ENCODE measurements around the gene FBXL17. TPM values are rescaled to one million over a fixed set of nuclear protein-coding genes. Genes with fewer than 3 reads are reported as not detected.

FBXL17 gene
- total RNA-seq, 1 donor from 2014 or later, result 12.7 TPM

DNA sequence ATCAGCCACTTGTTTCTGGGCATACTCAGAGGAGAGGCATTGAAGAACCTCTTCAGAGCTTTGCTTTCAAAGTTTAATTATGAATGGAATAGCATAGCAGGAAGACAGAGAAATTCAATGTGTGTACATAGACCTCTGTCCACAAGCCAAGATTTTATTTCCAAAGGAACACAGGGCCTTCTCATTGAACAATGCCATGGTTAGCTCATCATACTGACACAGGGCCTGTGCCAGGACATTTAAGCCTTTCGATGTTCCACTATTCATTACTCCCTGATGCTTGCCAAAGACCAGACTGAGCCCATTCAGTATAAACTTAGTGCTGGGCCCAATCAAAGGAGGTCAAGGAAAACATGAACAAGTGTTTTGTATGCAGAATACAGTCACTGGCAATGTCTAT is 280.8 kb downstream of the FBXL17 start:
- H3K9me3 Mint-ChIP-seq (ENCODE audit: unreplicated experiment), result no peaks in the 10 kb centered on the region
- no peaks in the 10 kb centered on the region for H3K9me3 ChIP-seq (ENCODE audit: insufficient read depth, low read depth, low read length)
- DNase-seq (ENCODE audit: low read depth), result peak; percentile 1

DNA sequence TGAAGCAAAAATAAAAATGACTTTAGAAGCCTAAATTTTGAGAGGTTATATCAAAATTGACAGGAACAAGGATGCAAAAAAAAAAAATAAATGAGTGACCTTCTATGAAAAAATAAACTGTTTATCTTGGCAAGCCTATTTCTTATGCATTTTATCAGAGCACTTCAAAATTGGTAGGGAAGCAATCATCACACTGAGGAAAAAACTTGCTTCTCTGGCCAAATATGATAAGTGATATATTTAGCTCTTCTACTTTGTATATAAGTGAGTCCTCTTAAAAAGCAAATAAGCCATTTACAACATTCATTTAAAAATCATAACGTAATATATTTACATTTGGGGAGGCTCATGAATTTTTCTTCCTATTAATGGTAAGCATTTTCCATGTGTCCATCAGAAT is 287.1 kb downstream of the FBXL17 start:
- H3K9me3 Mint-ChIP-seq (ENCODE audit: unreplicated experiment), result no peaks in the 10 kb centered on the region
- Histone ChIP-seq H3K4me3 (ENCODE audit: insufficient read depth, low read depth, low read length) (no peak overlapping the region), H3K9me3 (ENCODE audit: insufficient read depth, low read depth, low read length) (no peaks in the 10 kb centered on the region), H3K4me1 (ENCODE audit: insufficient read depth, low read length) (no peaks in the 10 kb centered on the region), H3K36me3 (ENCODE audit: insufficient read depth, low read length) (no peaks in the 10 kb centered on the region), H3K4me2 (ENCODE audit: low read length) (no peak overlapping the region), H3K9ac (ENCODE audit: low read length) (no peak overlapping the region), H3K27me3 (ENCODE audit: insufficient read depth, low read length) (no peaks in the 10 kb centered on the region), H3K27ac (ENCODE audit: low read depth, low read length) (no peak overlapping the region), H2AFZ (ENCODE audit: low read depth, low read length) (no peak overlapping the region), H4K20me1 (ENCODE audit: insufficient read depth, low read length) (no peaks in the 10 kb centered on the region), H3K79me2 (ENCODE audit: insufficient read depth, low read length) (no peaks in the 10 kb centered on the region)
- FAIRE-seq, result no peak
- no peak for DNase-seq (ENCODE audit: low read depth)
- TF ChIP-seq CTCF (IDR thresholded peaks at IDR 0.05; ENCODE audit: insufficient read depth, low read depth, low read length) (no peak), EZH2 (IDR thresholded peaks at IDR 0.05; ENCODE audit: insufficient read depth, low read length) (no peak)
- no peaks in the 10 kb centered on the region for H3K27me3 Mint-ChIP-seq (ENCODE audit: low read depth, unreplicated experiment)
- no peaks in the 10 kb centered on the region for H3K36me3 Mint-ChIP-seq (ENCODE audit: low read depth, unreplicated experiment)
- H3K27ac Mint-ChIP-seq (ENCODE audit: unreplicated experiment), result no peak overlapping the region
- no peaks in the 10 kb centered on the region for H3K4me1 Mint-ChIP-seq (ENCODE audit: low read depth, unreplicated experiment)
- H3K4me3 Mint-ChIP-seq (ENCODE audit: unreplicated experiment), result no peak overlapping the region

More for the DNA sequence above, 280.8 kb downstream of the FBXL17 start:
- Mint-ChIP-seq H3K27ac (ENCODE audit: unreplicated experiment) (no peak overlapping the region), H3K36me3 (ENCODE audit: low read depth, unreplicated experiment) (peaks cover 2% of the 10 kb centered on the region), H3K4me1 (ENCODE audit: low read depth, unreplicated experiment) (no peaks in the 10 kb centered on the region), H3K27me3 (ENCODE audit: low read depth, unreplicated experiment) (no peaks in the 10 kb centered on the region), H3K4me3 (ENCODE audit: unreplicated experiment) (no peak overlapping the region)
- Histone ChIP-seq H3K4me2 (ENCODE audit: low read length) (no peak overlapping the region), H3K4me3 (ENCODE audit: insufficient read depth, low read depth, low read length) (no peak overlapping the region), H3K79me2 (ENCODE audit: insufficient read depth, low read length) (no peaks in the 10 kb centered on the region), H3K36me3 (ENCODE audit: insufficient read depth, low read length) (no peaks in the 10 kb centered on the region), H4K20me1 (ENCODE audit: insufficient read depth, low read length) (no peaks in the 10 kb centered on the region), H3K27ac (ENCODE audit: low read depth, low read length) (no peak overlapping the region), H3K4me1 (ENCODE audit: insufficient read depth, low read length) (no peaks in the 10 kb centered on the region), H2AFZ (ENCODE audit: low read depth, low read length) (no peak overlapping the region), H3K9ac (ENCODE audit: low read length) (no peak overlapping the region), H3K27me3 (ENCODE audit: insufficient read depth, low read length) (no peaks in the 10 kb centered on the region)
- no peak for FAIRE-seq
- TF ChIP-seq EZH2 (IDR thresholded peaks at IDR 0.05; ENCODE audit: insufficient read depth, low read length) (no peak), CTCF (IDR thresholded peaks at IDR 0.05; ENCODE audit: insufficient read depth, low read depth, low read length) (no peak)

- no peaks in the 10 kb centered on the region for H3K79me2 ChIP-seq (ENCODE audit: insufficient read depth, low read length)
- no peaks in the 10 kb centered on the region for H3K36me3 ChIP-seq (ENCODE audit: insufficient read depth, low read length)
- H3K4me3 ChIP-seq (ENCODE audit: insufficient read depth, low read depth, low read length), result no peak overlapping the region
- H3K4me2 ChIP-seq (ENCODE audit: low read length), result no peak overlapping the region
- no peak overlapping the region for H3K4me3 Mint-ChIP-seq (ENCODE audit: unreplicated experiment)
- peak; percentile 5 for DNase-seq (ENCODE audit: low read depth)
- H3K9me3 ChIP-seq (ENCODE audit: insufficient read depth, low read depth, low read length), result no peaks in the 10 kb centered on the region
- no peaks in the 10 kb centered on the region for H3K27me3 Mint-ChIP-seq (ENCODE audit: low read depth, unreplicated experiment)
- no peak overlapping the region for H3K9ac ChIP-seq (ENCODE audit: low read length)
- H3K27ac ChIP-seq (ENCODE audit: low read depth, low read length), result no peak overlapping the region
- H2AFZ ChIP-seq (ENCODE audit: low read depth, low read length), result no peak overlapping the region
- peak; percentile 46 for TF ChIP-seq CTCF (IDR thresholded peaks at IDR 0.05; ENCODE audit: insufficient read depth, low read depth, low read length)
- no peak for TF ChIP-seq EZH2 (IDR thresholded peaks at IDR 0.05; ENCODE audit: insufficient read depth, low read length)
- FAIRE-seq, result no peak
- H3K9me3 Mint-ChIP-seq (ENCODE audit: unreplicated experiment), result no peaks in the 10 kb centered on the region
- no peak overlapping the region for H3K27ac Mint-ChIP-seq (ENCODE audit: unreplicated experiment)
- H3K4me1 Mint-ChIP-seq (ENCODE audit: low read depth, unreplicated experiment), result no peaks in the 10 kb centered on the region
- H3K27me3 ChIP-seq (ENCODE audit: insufficient read depth, low read length), result no peaks in the 10 kb centered on the region
- no peaks in the 10 kb centered on the region for H3K36me3 Mint-ChIP-seq (ENCODE audit: low read depth, unreplicated experiment)
- no peaks in the 10 kb centered on the region for H4K20me1 ChIP-seq (ENCODE audit: insufficient read depth, low read length)
- H3K4me1 ChIP-seq (ENCODE audit: insufficient read depth, low read length), result no peaks in the 10 kb centered on the region
Measured at GRCh38 chr5:108093186-108093585, 288.7 kb downstream of the FBXL17 start.
